GM23338 (cell line): ENCODE measurements around the gene AKAP7. TPM values are rescaled to one million over a fixed set of nuclear protein-coding genes. Genes with fewer than 3 reads are reported as not detected.

ENCODE experiments used
- ATAC-seq: fragments of 200-7000 bp; cut with Tn5 transposase; 3 replicates; pipeline ENCODE4 v1.9.1; 2020
- DNase-seq: peaks from one replicate; pipeline ENCODE4 v3.0.0-alpha.2; 2015; ENCODE audit warnings: low spot score
- H2AFZ ChIP-seq: fragments of 200-600 bp; sonication (generic); 2 replicates; pipeline ENCODE4 v1.8.0; 2016; ENCODE audit warnings: antibody characterized with exemption, mild to moderate bottlenecking, moderate library complexity
- H3F3A ChIP-seq: fragments of 200-600 bp; sonication (generic); replicated peaks from 2 replicates; pipeline ENCODE4 v1.8.0; 2017; ENCODE audit warnings: antibody characterized with exemption, mixed run types, low read depth
- H3K27ac ChIP-seq: fragments of 200-600 bp; sonication (generic); 2 replicates; pipeline ENCODE4 v1.6.1; 2016; ENCODE audit warnings: low read depth
- H3K27me3 ChIP-seq: fragments of 200-600 bp; sonication (generic); 2 replicates; pipeline ENCODE4 v1.8.0; 2016; ENCODE audit warnings: mild to moderate bottlenecking, mixed run types, moderate library complexity; ENCODE audit not compliant: insufficient read depth
- H3K36me3 ChIP-seq: fragments of 200-600 bp; sonication (generic); 2 replicates; pipeline ENCODE4 v1.8.0; 2016; ENCODE audit warnings: mild to moderate bottlenecking; ENCODE audit not compliant: insufficient read depth
- H3K4me1 ChIP-seq: fragments of 200-600 bp; sonication (generic); 2 replicates; pipeline ENCODE4 v1.8.0; 2016; ENCODE audit warnings: mild to moderate bottlenecking, moderate library complexity; ENCODE audit not compliant: insufficient read depth
- H3K4me2 ChIP-seq: fragments of 200-600 bp; sonication (generic); 2 replicates; pipeline ENCODE4 v1.7.1; 2017; ENCODE audit warnings: mixed run types
- H3K4me3 ChIP-seq: fragments of 200-600 bp; sonication (generic); 2 replicates; pipeline ENCODE4 v1.6.1; 2016; ENCODE audit warnings: mixed run types
- H3K79me2 ChIP-seq: fragments of 200-600 bp; sonication (generic); replicated peaks from 2 replicates; pipeline ENCODE4 v1.8.0; 2017; ENCODE audit warnings: mild to moderate bottlenecking; ENCODE audit not compliant: insufficient read depth
- H3K9me2 ChIP-seq: fragments of 200-600 bp; sonication (generic); 2 replicates; pipeline ENCODE4 v1.8.0; 2017; ENCODE audit not compliant: insufficient read depth
- H4K20me1 ChIP-seq: fragments of 200-600 bp; sonication (generic); replicated peaks from 2 replicates; pipeline ENCODE4 v1.8.0; 2017; ENCODE audit warnings: mild to moderate bottlenecking; ENCODE audit not compliant: insufficient read depth
- H3K27ac Mint-ChIP-seq: 2 replicates; pipeline ENCODE4 v1.8.0; 2020; ENCODE audit warnings: inconsistent platforms, mild to moderate bottlenecking, moderate library complexity, mixed read lengths
- H3K27me3 Mint-ChIP-seq: 3 replicates; pipeline ENCODE4 v1.8.0; 2022; ENCODE audit warnings: low read depth, mild to moderate bottlenecking, moderate library complexity, mixed read lengths, inconsistent platforms; ENCODE audit not compliant: insufficient read depth, poor library complexity
- H3K36me3 Mint-ChIP-seq: 3 replicates; pipeline ENCODE4 v1.8.0; 2021; ENCODE audit warnings: low read depth, mild to moderate bottlenecking, inconsistent platforms, moderate library complexity, mixed read lengths
- H3K4me1 Mint-ChIP-seq: 3 replicates; pipeline ENCODE4 v1.8.0; 2020; ENCODE audit warnings: mild to moderate bottlenecking, inconsistent platforms, mixed read lengths
- H3K4me3 Mint-ChIP-seq: 3 replicates; pipeline ENCODE4 v1.8.0; 2021; ENCODE audit warnings: moderate library complexity, mild to moderate bottlenecking, inconsistent platforms, mixed read lengths
- H3K9me3 Mint-ChIP-seq: 3 replicates; pipeline ENCODE4 v1.8.0; 2020; ENCODE audit warnings: moderate library complexity, mild to moderate bottlenecking, inconsistent platforms, mixed read lengths
- ETS1 ChIP-seq: IDR thresholded peaks from 2 replicates; pipeline ENCODE4 v1.6.1; 2016; ENCODE audit warnings: antibody characterized with exemption
- EZH2 ChIP-seq: fragments of 200-600 bp; sonication (generic); IDR thresholded peaks from one replicate; pipeline ENCODE4 v1.8.0; 2017; ENCODE audit warnings: antibody characterized with exemption, mild to moderate bottlenecking, low read depth; ENCODE audit not compliant: unreplicated experiment
- EZH2phosphoT487 ChIP-seq: fragments of 200-600 bp; sonication (generic); IDR thresholded peaks from one replicate; pipeline ENCODE4 v1.8.1; 2018; ENCODE audit warnings: antibody characterized with exemption; ENCODE audit not compliant: unreplicated experiment
- NANOG ChIP-seq: IDR thresholded peaks from 2 replicates; pipeline ENCODE4 v1.6.1; 2016; ENCODE audit warnings: antibody characterized with exemption, borderline replicate concordance
- POLR2AphosphoS5 ChIP-seq: IDR thresholded peaks from 2 replicates; pipeline ENCODE4 v1.6.1; 2016; ENCODE audit warnings: antibody characterized with exemption, low read depth
- REST ChIP-seq: IDR thresholded peaks from one replicate; pipeline ENCODE4 v1.6.1; 2018; ENCODE audit warnings: antibody characterized with exemption; ENCODE audit not compliant: unreplicated experiment
- ZNF114 ChIP-seq: fragments of 250-450 bp; sonication (Bioruptor Pico); IDR thresholded peaks from 2 replicates; pipeline ENCODE4 v1.5.0; 2020; ENCODE audit warnings: mild to moderate bottlenecking, moderate library complexity
- ZNF331 ChIP-seq: fragments of 250-450 bp; sonication (Bioruptor Pico); IDR thresholded peaks from 2 replicates; pipeline ENCODE4 v1.5.0; 2020; ENCODE audit warnings: low read depth, mild to moderate bottlenecking, moderate library complexity
- ZNF462 ChIP-seq: fragments of 250-450 bp; sonication (Bioruptor Pico); IDR thresholded peaks from 2 replicates; pipeline ENCODE4 v1.5.0; 2020; ENCODE audit warnings: mild to moderate bottlenecking, moderate library complexity
- polyA plus RNA-seq: library from polyadenylated mRNA; unstranded; fragments of >200 nt; fragmentation: Nextera tagmentation; extraction: Ambion mirVana; gene quantifications from 2 replicates; pipeline ENCODE4 v1.2.1, GENCODE V29; 2016
- total RNA-seq: library from RNA; depleted of rRNA; stranded (reverse); fragments of >200 nt; shearing (Covaris generic); gene quantifications from 2 replicates; pipeline ENCODE4 v1.2.3, GENCODE V29; 2014

Gene AKAP7
- total and polyA plus RNA-seq, 2 experiments from 2014 or later = 12.2 to 20.0 TPM

- Histone ChIP-seq H3K4me2 (no peak overlapping the region), H3K9me2 (no peaks in the 10 kb centered on the region), H3F3A (no peaks in the 10 kb centered on the region), H4K20me1 (no peaks in the 10 kb centered on the region), H3K27ac (no peak overlapping the region), H3K36me3 (no peaks in the 10 kb centered on the region), H3K4me1 (peaks cover 28% of the 10 kb centered on the region), H3K27me3 (no peaks in the 10 kb centered on the region), H3K4me3 (no peak overlapping the region), H3K79me2 (no peaks in the 10 kb centered on the region), H2AFZ (no peak overlapping the region)
- TF ChIP-seq REST (no peak), ZNF114 (no peak), EZH2phosphoT487 (no peak)
- H3K4me1 Mint-ChIP-seq = peaks cover 16% of the 10 kb centered on the region
- peaks cover 1% of the 10 kb centered on the region for H3K27me3 Mint-ChIP-seq
- peaks cover under 1% of the 10 kb centered on the region; the same call in 1 of the 3 replicates for H3K9me3 Mint-ChIP-seq
- no peak overlapping the region for H3K4me3 Mint-ChIP-seq
- no peak for ATAC-seq
- H3K36me3 Mint-ChIP-seq = no peaks in the 10 kb centered on the region; the same call in 2 of the 3 replicates
- no peak overlapping the region for H3K27ac Mint-ChIP-seq
- no peak for DNase-seq
These were observed 95.8 kb downstream of the AKAP7 start for GRCh38 chr6:131231103-131231502.

- no peak overlapping the region; the same call in 1 of the 2 replicates for H3K27ac ChIP-seq
- no peak overlapping the region for H3K4me3 Mint-ChIP-seq
- no peaks in the 10 kb centered on the region for H4K20me1 ChIP-seq
- no peak overlapping the region for H2AFZ ChIP-seq
- no peaks in the 10 kb centered on the region for H3F3A ChIP-seq
- H3K4me1 Mint-ChIP-seq = peaks cover 10% of the 10 kb centered on the region
- H3K36me3 ChIP-seq = no peaks in the 10 kb centered on the region
- H3K36me3 Mint-ChIP-seq = peaks cover 6% of the 10 kb centered on the region; the same call in 1 of the 3 replicates
- no peak overlapping the region for H3K4me2 ChIP-seq
- no peaks in the 10 kb centered on the region for H3K79me2 ChIP-seq
- H3K9me3 Mint-ChIP-seq = peaks cover 9% of the 10 kb centered on the region; the same call in 2 of the 3 replicates
- no peak overlapping the region for H3K27ac Mint-ChIP-seq
- no peaks in the 10 kb centered on the region for H3K27me3 ChIP-seq
- peaks cover 1% of the 10 kb centered on the region for H3K27me3 Mint-ChIP-seq
- H3K9me2 ChIP-seq = no peaks in the 10 kb centered on the region
- DNase-seq (no peak), ATAC-seq (no peak)
- peaks cover 22% of the 10 kb centered on the region for H3K4me1 ChIP-seq
- H3K4me3 ChIP-seq = no peak overlapping the region
- no peak for TF ChIP-seq ZNF331 (CRISPR knock-in tag)
- no peak for TF ChIP-seq POLR2AphosphoS5
- TF ChIP-seq EZH2phosphoT487 = no peak
- TF ChIP-seq EZH2 = no peak
- TF ChIP-seq ZNF462 (CRISPR knock-in tag) = no peak
- no peak for TF ChIP-seq NANOG
- TF ChIP-seq ZNF114 = no peak
- TF ChIP-seq ETS1 = no peak
These were observed 96.6 kb downstream of the AKAP7 start for GRCh38 chr6:131231891-131232290.
